HG03039 (cell line): ENCODE results near the gene DPF3.

Experiments
- ATAC-seq: cut with Tn5 transposase; IDR thresholded peaks from one replicate; pipeline ENCODE4 v1.9.1; 2021; ENCODE audit warnings: mild to moderate bottlenecking, moderate library complexity; ENCODE audit not compliant: unreplicated experiment

The DPF3 gene

GRCh38 chr14:72745546-72745945 is 148.4 kb downstream of the DPF3 start:
- no peak for ATAC-seq

- no peak for ATAC-seq
Measured at GRCh38 chr14:72744416-72745120, 149.3 kb downstream of the DPF3 start.

DNA sequence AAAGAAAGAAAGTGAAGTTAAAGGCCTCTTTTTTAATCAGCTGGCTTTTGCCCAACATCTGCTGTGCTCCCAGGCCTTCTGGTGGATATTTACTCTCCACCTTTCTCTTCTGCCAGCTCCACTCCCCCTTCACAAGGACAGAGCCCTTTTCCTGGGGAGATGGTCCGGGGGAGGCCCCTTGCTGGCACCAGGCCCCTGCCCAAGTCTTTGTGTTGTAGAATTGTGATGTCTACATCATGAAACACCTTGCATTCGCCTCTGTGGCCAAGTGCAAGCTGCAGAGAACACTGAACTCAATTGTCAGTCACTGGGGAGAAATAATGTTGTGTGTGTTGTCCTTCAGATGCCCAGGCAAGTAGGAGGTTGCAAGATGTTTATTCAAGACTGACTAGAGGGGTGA is 150.3 kb downstream of the DPF3 start:
- ATAC-seq, result no peak

- no peak for ATAC-seq
Measured at GRCh38 chr14:72742838-72743195, 151.1 kb downstream of the DPF3 start.

- no peak for ATAC-seq
Measured at GRCh38 chr14:72742118-72742837, 151.6 kb downstream of the DPF3 start.

GRCh38 chr14:72741826-72742117 is 152.1 kb downstream of the DPF3 start:
- no peak for ATAC-seq

- no peak for ATAC-seq
Measured at GRCh38 chr14:72740966-72741825, 152.7 kb downstream of the DPF3 start.

DNA sequence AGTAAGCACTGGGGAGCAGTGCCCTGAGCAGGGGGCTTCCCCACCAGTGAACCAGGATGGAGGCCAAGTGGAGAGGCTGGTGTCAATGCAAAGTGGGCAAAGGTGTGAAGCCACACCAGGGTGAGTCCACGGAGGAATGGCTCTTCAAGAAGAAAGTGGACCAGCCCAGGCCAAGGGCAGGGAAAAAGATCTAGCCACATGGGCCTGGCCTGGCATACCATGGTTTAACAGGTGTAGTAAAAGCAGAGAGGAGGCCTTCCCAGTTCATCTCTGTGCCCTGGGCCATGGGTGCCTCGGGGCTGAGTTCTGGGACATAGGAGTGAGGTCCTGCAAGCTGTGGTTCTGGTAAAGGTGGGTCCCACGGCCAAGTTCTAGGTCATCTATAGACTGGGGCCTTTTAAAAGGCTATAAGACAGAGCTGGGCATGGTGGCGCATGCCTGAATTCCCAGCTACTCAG is 153.4 kb downstream of the DPF3 start:
- ATAC-seq, result no peak

- no peak for ATAC-seq
Measured at GRCh38 chr14:72739446-72740405, 154.2 kb downstream of the DPF3 start.

DNA sequence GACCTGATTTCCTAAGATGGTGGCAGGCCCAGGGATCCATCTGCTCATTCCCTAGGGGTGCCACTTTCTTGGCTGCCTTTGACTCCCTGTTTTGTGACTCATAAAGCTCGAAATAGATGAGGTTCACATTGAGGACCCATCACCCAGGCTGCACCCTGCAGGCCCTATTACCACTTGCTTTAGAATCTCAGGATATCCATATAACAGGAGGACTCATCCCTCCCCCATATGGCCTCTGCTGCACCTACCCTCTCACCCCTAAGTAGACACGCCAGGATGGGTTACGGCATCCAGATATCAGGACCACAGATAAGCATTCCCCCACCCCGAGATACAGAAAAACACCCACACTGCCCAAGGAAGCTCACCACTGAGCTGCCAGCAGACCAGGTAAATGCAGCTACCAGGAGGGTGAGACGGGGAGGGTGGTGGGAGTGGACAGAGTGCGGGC is 155.7 kb downstream of the DPF3 start:
- no peak for ATAC-seq

DNA sequence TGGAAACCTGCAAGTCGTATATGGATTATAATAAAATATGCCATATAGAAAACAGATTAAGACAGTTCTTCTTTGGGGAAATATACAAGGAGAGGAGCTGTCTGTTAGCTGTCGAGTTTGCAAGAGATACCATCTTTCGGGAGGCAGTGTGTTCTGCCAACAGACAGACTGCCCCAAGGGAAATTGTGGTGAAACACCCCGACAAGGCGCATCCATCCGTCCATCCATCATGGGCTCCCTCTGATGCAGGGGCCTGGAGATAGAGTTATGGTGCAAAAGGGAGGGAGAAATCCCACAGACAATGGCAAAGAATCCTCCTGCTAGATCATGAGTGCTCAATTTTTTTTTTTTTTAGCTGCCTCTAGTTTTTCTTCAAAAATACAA is 156.3 kb downstream of the DPF3 start:
- no peak for ATAC-seq

DNA sequence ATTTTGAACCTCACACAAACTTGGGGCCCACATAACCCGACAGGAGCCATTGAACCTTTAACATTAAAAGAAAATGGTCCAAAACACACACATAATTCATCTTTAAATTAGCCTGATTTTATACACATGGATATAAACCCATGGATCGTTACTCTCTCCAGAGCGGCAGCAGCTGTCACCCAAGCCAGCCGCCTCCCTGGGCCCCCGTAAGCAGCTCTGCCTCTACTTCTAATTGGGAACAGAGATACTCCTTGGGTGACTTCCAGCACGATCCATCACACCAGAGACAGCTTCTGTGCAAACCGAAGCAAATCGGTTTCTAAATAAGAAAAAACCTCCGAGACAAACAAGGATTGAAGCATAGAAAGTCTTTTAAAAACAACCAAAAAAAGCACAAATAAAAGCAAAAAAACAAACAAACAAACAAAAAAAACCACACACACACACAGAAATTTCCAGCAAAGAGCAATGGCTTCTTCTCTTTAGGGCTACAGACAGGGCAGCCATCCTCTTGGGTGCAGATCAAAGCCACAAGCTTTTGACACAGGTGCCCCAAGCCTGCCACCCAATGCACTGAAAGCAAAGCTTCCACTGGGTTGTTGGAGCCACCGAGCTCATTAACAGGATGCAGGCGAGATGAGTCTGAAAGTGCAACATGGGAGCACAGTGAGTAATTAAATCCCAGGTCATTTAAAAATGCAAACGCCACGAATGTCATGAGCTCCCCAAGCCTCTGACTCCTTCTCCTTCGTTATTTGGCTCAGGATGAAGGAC is 156.9 kb downstream of the DPF3 start:
- no peak for ATAC-seq

- ATAC-seq, result no peak
Measured at GRCh38 chr14:72736308-72736707, 157.6 kb downstream of the DPF3 start.

DNA sequence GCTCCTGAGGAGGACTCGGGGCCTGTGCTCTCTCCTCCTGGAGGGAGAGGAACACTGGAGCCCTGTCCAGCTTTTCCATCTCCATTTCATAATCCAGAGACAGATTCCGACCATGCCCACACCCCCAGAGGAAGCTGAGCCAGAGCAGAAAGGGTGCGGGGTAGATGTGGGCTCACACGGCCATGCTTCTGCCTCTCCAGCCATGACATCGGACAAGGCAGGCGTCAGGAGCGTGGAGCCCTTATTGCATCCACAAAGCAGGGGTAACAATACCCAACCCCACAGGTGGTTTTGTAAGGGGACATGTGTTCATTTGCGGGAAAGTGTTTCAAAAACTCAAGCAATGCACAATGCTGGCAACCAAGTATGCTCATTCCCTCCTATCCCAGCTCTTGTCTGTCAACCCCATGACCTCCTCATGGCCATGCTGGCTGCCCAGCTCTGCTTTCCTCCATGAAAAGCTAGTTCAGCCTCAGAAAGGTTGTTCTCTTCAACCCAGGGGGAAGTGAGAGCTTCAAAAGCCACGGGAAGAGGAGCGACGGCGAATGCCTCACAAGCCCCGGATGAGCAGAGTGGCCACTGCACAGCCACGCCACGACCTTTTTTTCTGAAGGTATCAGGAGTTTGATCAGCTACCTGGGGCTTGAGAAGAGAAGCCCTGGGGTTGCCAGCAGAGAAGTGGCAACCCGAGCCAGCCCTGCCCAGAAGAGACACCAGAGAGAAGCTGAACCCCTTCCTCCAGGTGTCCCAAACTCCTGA is 161.7 kb downstream of the DPF3 start:
- no peak for ATAC-seq

- ATAC-seq, result no peak
Measured at GRCh38 chr14:72731252-72732020, 162.5 kb downstream of the DPF3 start.

GRCh38 chr14:72730468-72730867 is 163.4 kb downstream of the DPF3 start:
- no peak for ATAC-seq

DNA sequence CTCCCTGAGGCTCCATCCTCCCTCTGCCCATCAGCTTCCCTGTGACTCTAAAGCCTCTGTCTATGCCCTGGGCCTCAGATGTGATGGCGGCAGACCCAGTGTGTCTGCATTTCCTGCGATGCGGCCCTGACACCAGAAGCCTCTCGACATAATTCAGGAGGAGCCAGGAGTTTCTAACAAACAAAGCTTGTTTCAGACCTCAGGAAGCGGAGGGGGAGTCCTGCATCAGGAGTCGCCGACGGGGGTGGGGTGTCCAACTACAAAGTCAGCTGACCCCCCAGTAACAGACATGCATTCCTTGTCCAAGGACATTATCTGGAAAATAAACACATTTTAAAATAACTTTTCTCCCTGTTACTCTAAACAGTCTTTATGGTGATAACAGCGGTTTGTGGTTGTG is 167.5 kb downstream of the DPF3 start:
- ATAC-seq, result no peak

DNA sequence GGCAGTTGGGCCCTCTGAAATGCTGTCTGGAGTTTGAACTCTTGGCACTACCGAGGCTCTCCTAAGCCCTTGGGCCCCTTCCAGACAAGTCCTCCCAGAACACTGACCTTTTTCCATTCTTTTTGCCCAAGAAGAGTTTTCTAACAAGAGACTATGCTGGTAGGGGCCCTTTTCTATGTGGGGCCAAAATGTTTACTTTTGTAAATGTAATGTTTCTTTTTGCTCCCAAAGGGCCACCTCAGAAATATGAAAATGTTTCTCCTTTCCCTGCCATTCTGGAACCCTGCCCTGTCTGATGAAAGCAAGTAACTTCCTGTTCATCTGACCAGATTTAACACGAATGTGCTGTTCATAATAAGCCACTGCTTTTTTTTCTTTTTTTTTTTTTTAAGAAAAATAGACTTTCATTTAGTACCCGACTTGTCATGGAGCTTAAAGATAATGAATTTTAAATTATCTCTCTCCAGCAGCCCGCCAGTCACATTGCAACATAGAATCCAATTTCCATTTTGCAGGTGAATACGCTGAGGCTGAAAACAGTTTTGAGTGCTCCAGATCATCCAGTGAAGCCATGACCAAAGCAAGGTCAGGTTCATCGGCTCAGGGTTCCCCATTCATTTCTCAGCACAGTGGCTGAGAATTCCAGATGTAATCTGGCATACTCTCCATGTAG is 169.9 kb downstream of the DPF3 start:
- ATAC-seq, result no peak
